Heart right ventricle (tissue), 16 donors: ENCODE results near the gene GMDS. TPM values are rescaled to one million over a fixed set of nuclear protein-coding genes. Genes with fewer than 3 reads are reported as not detected.

Experiments
- ATAC-seq, 8 donors: fragments of 200-7000 bp; cut with Tn5 transposase; one replicate each; pipeline ENCODE4 v1.9.1; 2020; ENCODE audit warnings: mild to moderate bottlenecking in 8 of 8, moderate library complexity in 8 of 8, moderate number of reproducible peaks in 1 of 8
- DNase-seq, 2 donors: peaks; one replicate each; pipeline ENCODE4 v3.0.0-alpha.2; 2020
- H3K27ac ChIP-seq, 10 donors: fragments of 200-600 bp; sonication (generic) in 2 of 10; one replicate each; pipeline versions ENCODE4 v1.5.0 to v1.8.0; 2020 to 2022; ENCODE audit warnings: mild to moderate bottlenecking in 3 of 10
- H3K27me3 ChIP-seq, 7 donors: fragments of 200-600 bp; one replicate each; pipeline ENCODE4 v1.8.0; 2021 to 2022; ENCODE audit warnings: mild to moderate bottlenecking in 2 of 7
- H3K36me3 ChIP-seq, 9 donors: fragments of 200-600 bp; sonication (generic) in 1 of 9; one replicate each; pipeline versions ENCODE4 v1.5.0 to v1.8.0; 2020 to 2022; ENCODE audit warnings: mild to moderate bottlenecking in 2 of 9
- H3K4me1 ChIP-seq, 9 donors: fragments of 200-600 bp; sonication (generic) in 1 of 9; one replicate each; pipeline versions ENCODE4 v1.5.0 to v1.8.0; 2020 to 2022; ENCODE audit warnings: mild to moderate bottlenecking in 4 of 9
- H3K4me3 ChIP-seq, 10 donors: fragments of 200-600 bp; sonication (generic) in 2 of 10; one replicate each; pipeline versions ENCODE4 v1.5.0 to v1.8.0; 2020 to 2022; ENCODE audit warnings: mild to moderate bottlenecking in 7 of 10, moderate library complexity in 2 of 10
- H3K9me3 ChIP-seq, 11 donors: fragments of 200-600 bp in 10 of 11; sonication (generic) in 2 of 11; one replicate each; pipeline versions ENCODE4 v1.5.0 to v1.8.0; 2013 to 2022; ENCODE audit warnings: mild to moderate bottlenecking in 2 of 11, control low read depth in 1 of 11, moderate library complexity in 1 of 11
- WGBS, 2 donors: extraction: QIAGEN DNeasy Blood & Tissue Kit; methylation state at CpG; one replicate each; pipeline ENCODE4 v1.1.7; 2013; ENCODE audit warnings: inconsistent platforms in 1 of 2; 5-methylcytosine and 5-hydroxymethylcytosine counted together
- intact Hi-C, 10 donors: fragments of 100-400 bp; cut with DNase I; formaldehyde crosslinking; loops; one replicate each; pipeline versions ENCODE4 v1.11.1 to v1.14.2; 2022
- polyA plus RNA-seq, 2 donors: library from polyadenylated mRNA; stranded (reverse); fragments of 200-250 nt; gene quantifications; one replicate each; pipeline ENCODE4 v1.2.3, GENCODE V29; 2013
- total RNA-seq, 10 donors: library from RNA; stranded (reverse); fragmentation: NEBNext Ultra II Directional in 3 of 10; extraction: Animal tissue kit (Norgen Biotek cat#: 25700) in 3 of 10; gene quantifications; one replicate each; pipeline versions ENCODE4 v1.2.1 to v1.2.4, GENCODE V29; 2021 to 2023
- TF ChIP-seq, protein P1 (sequence below), 9 donors: fragments of 200-600 bp; sonication (generic) in 2 of 9; IDR thresholded peaks; one replicate each; pipeline versions ENCODE4 v1.5.0 to v1.8.0; 2021 to 2022; ENCODE audit warnings: antibody characterized with exemption in 9 of 9, mild to moderate bottlenecking in 5 of 9, moderate library complexity in 1 of 9
- donor health status: Arrhythmogenic right ventricular cardiomyopathy.
- donor health status: ischemic (EF 13 %, LVEDD 7.1; RV severe dilation, severe dysfunction).
- donor health status: healthy with polysubstance abuse.
- donor health status: DM: no; HTN: yes; CAD: no.
- donor health status: DM: no; HTN: no; CAD: no.
- donor health status: ischemic (EF 25% LVEDD 6.9; RV normal size, moderate dysfunction).
- donor health status: ischemic (EF 25% LVEDD 5.7; RV mildly dilated, moderate dysfunction).
- donor health status: healthy.
- donor health status: DM: yes; HTN: yes; CAD: no.
- donor health status: Ischemic cardiomyopathy.
- donor health status: ischemic (EF 35%, LVEDD 5.7; RV mildly dilated, moderate dysfunction).
- donor health status: nonischemic (EF 11% LVEDD 7.7; RV severe dilation, severe dysfunction).
- donor health status: DM: yes; HTN: yes; CAD: no.
- donor health status: PGD.
- donor health status: ischemic (EF 29% LVEDD 5.4; RV normal size, mild dysfunction).
- donor health status: nonischemic (EF 23%, LVEDD 6.1; RV moderate dilation, normal function).

GMDS gene
- total and polyA plus RNA-seq, 12 donors: 5.0 to 10.6 (median 6.9) TPM

GRCh38 chr6:2125158-2125557, 120.2 kb downstream of the GMDS start:
- ATAC-seq: no peak

DNA sequence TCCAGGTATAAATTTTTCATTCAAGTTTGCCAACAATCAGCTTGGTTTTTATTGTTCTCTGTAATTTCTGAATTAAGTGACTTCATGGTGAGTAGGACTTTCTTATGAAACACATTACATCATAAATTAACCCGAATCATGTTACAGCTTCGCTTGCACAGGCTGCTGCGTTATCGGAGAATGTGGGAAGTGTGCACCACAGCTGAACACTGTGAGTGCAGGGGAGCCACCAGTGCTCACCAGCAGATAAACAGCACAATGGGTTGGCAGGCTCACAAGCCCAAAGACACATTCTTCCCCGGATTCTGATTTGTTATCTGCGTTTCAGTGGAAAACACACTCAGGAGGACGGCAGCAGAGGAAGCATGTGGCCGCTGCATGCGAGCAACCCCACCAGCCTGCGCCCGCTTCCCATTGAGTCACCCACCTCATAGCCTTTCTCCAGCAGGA, 121.1 kb downstream of the GMDS start:
- TF ChIP-seq, protein P1, sequence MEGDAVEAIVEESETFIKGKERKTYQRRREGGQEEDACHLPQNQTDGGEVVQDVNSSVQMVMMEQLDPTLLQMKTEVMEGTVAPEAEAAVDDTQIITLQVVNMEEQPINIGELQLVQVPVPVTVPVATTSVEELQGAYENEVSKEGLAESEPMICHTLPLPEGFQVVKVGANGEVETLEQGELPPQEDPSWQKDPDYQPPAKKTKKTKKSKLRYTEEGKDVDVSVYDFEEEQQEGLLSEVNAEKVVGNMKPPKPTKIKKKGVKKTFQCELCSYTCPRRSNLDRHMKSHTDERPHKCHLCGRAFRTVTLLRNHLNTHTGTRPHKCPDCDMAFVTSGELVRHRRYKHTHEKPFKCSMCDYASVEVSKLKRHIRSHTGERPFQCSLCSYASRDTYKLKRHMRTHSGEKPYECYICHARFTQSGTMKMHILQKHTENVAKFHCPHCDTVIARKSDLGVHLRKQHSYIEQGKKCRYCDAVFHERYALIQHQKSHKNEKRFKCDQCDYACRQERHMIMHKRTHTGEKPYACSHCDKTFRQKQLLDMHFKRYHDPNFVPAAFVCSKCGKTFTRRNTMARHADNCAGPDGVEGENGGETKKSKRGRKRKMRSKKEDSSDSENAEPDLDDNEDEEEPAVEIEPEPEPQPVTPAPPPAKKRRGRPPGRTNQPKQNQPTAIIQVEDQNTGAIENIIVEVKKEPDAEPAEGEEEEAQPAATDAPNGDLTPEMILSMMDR (IDR thresholded peaks at IDR 0.05): no peak
- 40 to 42% methylated on average over 11 of the region's 11 CpGs for WGBS, 2 donors
- Histone ChIP-seq H3K4me3 (peak overlapping the region in 3 of 10 donors; percentile 11 to 16 (median 13)), H3K27me3 (no peaks in the 10 kb centered on the region), H3K27ac (peak overlapping the region in 1 of 10 donors; percentile 11), H3K4me1 (peaks cover 0 to 30% (median 24%) of the 10 kb centered on the region in 9 donors), H3K9me3 (no peaks in the 10 kb centered on the region), H3K36me3 (no peaks in the 10 kb centered on the region)
- DNase-seq (peak; percentile 19 to 36), ATAC-seq (peak; percentile 17 to 58 (median 54))
- intact Hi-C loops: loop anchor here in 1 of 10 donors (10.0 kb wide), 1 partner anchor 511 kb away; no protein-coding TSS in a partner anchor

More at GRCh38 chr6:2125158-2125557, 120.2 kb downstream of the GMDS start:
- no peaks in the 10 kb centered on the region for H3K9me3 ChIP-seq
- intact Hi-C loops: loop anchor here in 2 of 10 donors (5.0 to 10.0 kb wide), 2 partner anchors 37 to 510 kb away; no protein-coding TSS in a partner anchor
- no peaks in the 10 kb centered on the region for H3K36me3 ChIP-seq
- TF ChIP-seq, protein P1 (IDR thresholded peaks at IDR 0.05): no peak
- 94 to 95% methylated on average over 3 of the region's 3 CpGs for WGBS, 2 donors
- no peak for DNase-seq
- peaks cover 0 to 30% (median 24%) of the 10 kb centered on the region in 9 donors for H3K4me1 ChIP-seq
- no peaks in the 10 kb centered on the region for H3K27me3 ChIP-seq
- H3K27ac ChIP-seq: no peak overlapping the region
- H3K4me3 ChIP-seq: no peak overlapping the region

GRCh38 chr6:2120912-2121311, 124.5 kb downstream of the GMDS start:
- WGBS, 2 donors: 98 to 99% methylated on average over 3 of the region's 3 CpGs
- Histone ChIP-seq H3K36me3 (no peaks in the 10 kb centered on the region), H3K27ac (no peak overlapping the region), H3K4me3 (no peak overlapping the region), H3K9me3 (no peaks in the 10 kb centered on the region), H3K27me3 (no peaks in the 10 kb centered on the region), H3K4me1 (peaks cover 0 to 10% (median 7%) of the 10 kb centered on the region in 9 donors)
- intact Hi-C loops: loop anchor here in 1 of 10 donors (10.0 kb wide), 1 partner anchor 514 kb away; no protein-coding TSS in a partner anchor
- no peak for DNase-seq
- ATAC-seq: no peak
- TF ChIP-seq, protein P1 (IDR thresholded peaks at IDR 0.05): no peak

DNA sequence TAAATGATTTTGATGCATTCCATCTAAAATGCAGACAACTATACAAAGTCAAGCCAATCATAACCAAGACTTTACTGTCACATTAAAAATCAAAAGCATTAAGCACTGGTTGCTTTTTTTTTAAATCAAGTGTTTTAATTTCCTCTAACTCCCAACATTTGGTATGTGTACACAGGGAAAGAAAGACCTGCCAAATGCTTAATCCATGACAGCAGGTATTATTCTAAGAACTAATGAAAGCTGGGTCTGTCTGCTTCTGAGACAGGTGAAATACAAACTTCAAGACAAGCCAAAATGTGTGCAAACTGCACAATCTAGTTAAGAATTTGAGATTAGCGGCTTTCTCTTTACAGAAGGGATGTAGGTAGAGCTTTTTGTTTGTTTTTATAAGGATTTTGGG, 126.1 kb downstream of the GMDS start:
- ATAC-seq (no peak), DNase-seq (no peak)
- no peaks in the 10 kb centered on the region for H3K9me3 ChIP-seq
- 96 to 98% methylated on average over 1 of the region's 1 CpG for WGBS, 2 donors
- H3K27me3 ChIP-seq: no peaks in the 10 kb centered on the region
- intact Hi-C loops: loop anchor here in 2 of 10 donors (10.0 kb wide), 2 partner anchors 76 to 236 kb away; no protein-coding TSS in a partner anchor
- H3K4me3 ChIP-seq: no peak overlapping the region
- H3K4me1 ChIP-seq: peaks cover 0 to 6% (median 3%) of the 10 kb centered on the region in 9 donors
- H3K36me3 ChIP-seq: no peaks in the 10 kb centered on the region
- TF ChIP-seq, protein P1 (IDR thresholded peaks at IDR 0.05): no peak
- H3K27ac ChIP-seq: no peak overlapping the region
